HepG2 (cell line): ENCODE measurements around the gene SUCLA2. TPM values are rescaled to one million over a fixed set of nuclear protein-coding genes. Genes with fewer than 3 reads are reported as not detected.

Source experiments
- ATRX ChIP-seq: sonication (generic); formaldehyde crosslinking; IDR thresholded peaks from 2 replicates; pipeline ENCODE4 v1.4.0; 2020; ENCODE audit warnings: missing genetic modification reagents, borderline replicate concordance
- JUN ChIP-seq: sonication (generic); formaldehyde crosslinking; IDR thresholded peaks from 2 replicates; pipeline ENCODE4 v1.4.0; 2020; ENCODE audit warnings: mild to moderate bottlenecking, missing genetic modification reagents
- KAT8 ChIP-seq: IDR thresholded peaks from 2 replicates; pipeline ENCODE4 v1.6.1; 2016; ENCODE audit warnings: missing genetic modification reagents, missing compliant biosample characterization
- PAXIP1 ChIP-seq: sonication (generic); formaldehyde crosslinking; conservative IDR thresholded peaks from 2 replicates; pipeline ENCODE4 v1.4.0; 2020; ENCODE audit warnings: mild to moderate bottlenecking, missing genetic modification reagents, moderate library complexity
- PBX3 ChIP-seq: sonication (generic); formaldehyde crosslinking; IDR thresholded peaks from 2 replicates; pipeline ENCODE4 v1.8.1; 2023; ENCODE audit warnings: missing genetic modification reagents, inconsistent platforms, borderline replicate concordance
- POGZ ChIP-seq: sonication (generic); formaldehyde crosslinking; IDR thresholded peaks from 2 replicates; pipeline ENCODE4 v1.4.0; 2020; ENCODE audit warnings: mild to moderate bottlenecking, missing genetic modification reagents
- SMC3 ChIP-seq: IDR thresholded peaks from 2 replicates; pipeline ENCODE4 v1.6.1; 2011; ENCODE audit warnings: low read length, improper control_type of control experiment
- ZBTB34 ChIP-seq: sonication (generic); formaldehyde crosslinking; IDR thresholded peaks from 2 replicates; pipeline ENCODE4 v1.8.0; 2022; ENCODE audit warnings: mild to moderate bottlenecking, missing genetic modification reagents
- ZNF281 ChIP-seq: sonication (generic); formaldehyde crosslinking; IDR thresholded peaks from 2 replicates; pipeline ENCODE4 v1.4.0; 2020; ENCODE audit warnings: missing genetic modification reagents, borderline replicate concordance
- ZNF460 ChIP-seq: sonication (generic); formaldehyde crosslinking; IDR thresholded peaks from 2 replicates; pipeline ENCODE4 v1.5.1; 2020; ENCODE audit warnings: missing genetic modification reagents, mild to moderate bottlenecking, borderline replicate concordance
- ZNF609 ChIP-seq: sonication (generic); formaldehyde crosslinking; IDR thresholded peaks from 2 replicates; pipeline ENCODE4 v1.4.0; 2020; ENCODE audit warnings: mild to moderate bottlenecking, missing genetic modification reagents, borderline replicate concordance
- polyA plus RNA-seq, 8 experiments: library from polyadenylated mRNA; depleted of rRNA in 3 of 8; stranded (reverse) in 7 of 8; unstranded in 1 of 8; fragments of >200 nt; fragmentation: Illumina TruSeq in 4 of 8; extraction: Trizol in 4 of 8; gene quantifications; 2 replicates each; pipeline versions ENCODE4 v1.2.1 to v1.2.3, GENCODE V29; 2011 to 2016; ENCODE audit warnings: low read depth in 4 of 8, missing spikeins in 1 of 8, mixed read lengths in 1 of 8; ENCODE audit not compliant: insufficient read depth in 1 of 8
- total RNA-seq, 5 experiments: library from RNA; depleted of rRNA; stranded (reverse); fragments of >200 nt; fragmentation: Illumina TruSeq; extraction: Trizol; gene quantifications; 2 replicates each; pipeline ENCODE4 v1.2.3, GENCODE V29; 2016; ENCODE audit warnings: low read depth in 1 of 5

The SUCLA2 gene
- total and polyA plus RNA-seq, 2 of the 13 experiments (the other 11 are each of a cell fraction or from before 2014, with no cell fraction given), result 28.4 to 77.1 TPM

GRCh38 chr13:48001114-48001881, at the start of gene SUCLA2 (continued):
- TF ChIP-seq ATRX (CRISPR knock-in tag) (no peak), ZNF281 (CRISPR knock-in tag) (no peak), PBX3 (CRISPR knock-in tag) (no peak; the same call in 1 of the 2 replicates), POGZ (CRISPR knock-in tag) (peak; percentile 90), PAXIP1 (CRISPR knock-in tag) (peak; percentile 83), ZNF609 (0 out of 2 replicates have a peak, but pooled peaks have one; percentile 35), KAT8 (peak; percentile 86), SMC3 (no peak), JUN (CRISPR knock-in tag) (no peak), ZBTB34 (no peak), ZNF460 (no peak)
